Measurements from ENCODE around the gene EIF4ENIF1.
"Not testable (repeated sequence)": the region's sequence is repeated elsewhere in the genome, so short reads cannot be mapped to it uniquely, and the experiment has no call there.

Gene EIF4ENIF1

GRCh38 chr22:31440681-31441080 lies 49.0 kb downstream of the EIF4ENIF1 start:
- no peak for DNase-seq

GRCh38 chr22:31439808-31440207 lies 49.8 kb downstream of the EIF4ENIF1 start:
- DNase-seq: no peak

DNA sequence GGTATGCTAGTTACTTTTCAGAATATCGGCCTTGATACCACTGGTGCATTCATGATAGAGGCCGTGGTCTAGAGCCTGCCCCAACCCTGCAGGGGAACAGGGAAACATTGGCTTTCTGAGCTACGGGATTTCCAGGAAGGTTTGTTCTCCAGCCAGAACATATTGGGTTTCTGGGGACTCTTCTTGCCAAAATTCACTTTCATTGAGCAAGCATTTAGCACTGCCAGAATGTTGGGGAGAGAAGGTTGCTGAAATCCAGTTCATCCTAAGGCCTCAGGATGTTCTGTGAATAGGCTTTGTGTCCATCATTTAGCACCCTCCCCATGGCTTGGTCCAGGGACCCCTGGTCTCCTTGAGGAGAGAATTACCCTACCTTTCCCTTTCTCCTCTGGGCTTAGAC lies 53.5 kb downstream of the EIF4ENIF1 start:
- DNase-seq: no peak

DNA sequence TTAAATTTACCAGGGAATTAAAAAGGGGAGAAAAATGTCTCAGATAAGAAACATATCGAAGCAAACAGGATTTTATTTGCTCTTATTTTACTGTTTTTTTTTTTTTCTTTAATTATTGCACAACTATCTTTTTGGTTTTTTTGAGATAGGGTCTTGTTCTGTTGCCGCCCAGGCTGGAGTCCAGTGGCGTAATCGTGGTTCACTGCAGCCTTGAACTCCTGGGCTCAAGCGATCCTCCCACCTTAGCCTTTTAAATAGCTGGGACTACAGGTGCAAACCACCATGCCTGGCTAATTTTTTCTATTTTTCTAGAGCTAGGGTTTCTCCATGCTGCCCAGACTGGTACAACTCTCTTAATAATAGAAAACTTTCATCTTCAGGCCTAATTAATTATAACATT lies 57.7 kb downstream of the EIF4ENIF1 start:
- no peak for DNase-seq

DNA sequence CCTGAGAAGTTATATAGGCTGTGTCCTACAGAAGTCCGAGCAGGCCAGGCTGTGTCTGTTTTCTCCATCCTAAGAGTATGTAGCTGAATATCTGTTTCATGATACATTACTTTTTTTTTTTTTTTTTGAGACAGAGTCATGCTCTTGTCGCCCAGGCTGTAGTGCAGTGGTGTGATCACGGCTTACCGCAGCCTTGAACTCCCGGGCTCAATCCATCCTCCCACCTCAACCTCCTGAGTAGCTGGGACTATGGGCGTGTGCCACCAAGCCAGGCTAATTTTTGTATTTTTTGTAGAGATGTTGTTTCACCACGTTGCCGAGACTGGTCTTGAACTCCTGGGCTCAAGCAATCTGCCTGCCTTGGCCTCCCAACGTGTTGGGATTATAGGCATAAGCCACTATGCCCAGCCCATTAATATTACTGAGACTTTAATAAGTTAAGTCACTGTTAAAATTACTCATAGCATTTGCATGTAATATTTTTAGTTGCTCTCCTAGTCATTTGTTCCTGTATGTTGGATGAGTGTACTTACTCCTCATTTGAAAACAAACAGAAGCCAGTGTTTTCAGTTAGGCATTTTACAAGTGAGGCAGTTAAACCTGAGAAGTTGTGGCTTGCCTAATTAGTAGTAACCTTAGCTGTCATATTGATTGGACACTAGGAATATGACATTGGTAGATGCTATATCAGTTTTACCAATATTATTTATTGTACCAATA lies 64.2 kb downstream of the EIF4ENIF1 start:
- DNase-seq: no peak

GRCh38 chr22:31402350-31402749 lies 87.3 kb downstream of the EIF4ENIF1 start:
- not testable (repeated sequence) for DNase-seq

GRCh38 chr22:31400023-31400397 lies 89.6 kb downstream of the EIF4ENIF1 start:
- DNase-seq: no peak

DNA sequence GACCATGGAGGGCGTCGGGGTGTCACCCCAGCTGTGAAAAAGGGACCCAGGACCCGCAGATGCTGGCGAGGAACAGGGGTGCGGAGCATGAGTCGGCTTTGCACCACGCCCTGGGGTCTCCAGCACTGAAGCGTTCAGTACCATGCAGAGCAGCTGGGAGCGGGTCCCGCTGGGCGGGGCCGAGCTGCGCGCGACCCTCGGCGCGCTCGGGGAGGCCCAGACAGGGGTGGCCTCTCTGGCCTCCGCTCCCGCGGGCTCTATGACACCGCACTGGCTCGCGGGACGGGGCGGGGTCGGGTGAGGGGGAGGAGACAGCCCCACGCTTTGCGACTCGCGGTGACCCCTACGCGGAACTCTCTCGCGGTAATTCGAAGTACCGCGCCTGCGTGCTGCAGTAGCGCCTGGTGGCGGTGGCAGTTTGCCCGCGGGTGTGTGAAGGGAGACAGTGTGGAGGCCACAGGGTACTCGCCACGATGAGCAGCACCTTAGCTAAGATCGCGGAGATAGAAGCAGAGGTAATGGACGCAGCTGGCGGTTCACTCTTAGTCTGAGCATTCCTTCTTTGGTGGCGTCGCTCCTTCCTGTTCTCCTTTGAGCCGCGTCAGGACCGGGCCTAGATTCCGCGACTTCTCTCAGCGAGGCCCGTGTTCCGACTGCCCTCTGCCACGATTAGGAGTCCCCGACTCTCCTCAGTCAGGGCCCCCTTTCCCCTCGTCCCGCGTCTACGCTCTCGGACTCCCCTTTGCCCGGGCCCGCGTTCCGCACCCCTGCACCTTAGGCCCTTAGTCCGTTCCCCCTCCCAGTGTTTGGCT lies 90.2 kb downstream of the EIF4ENIF1 start, which contains the start of gene DRG1:
Gene DRG1 (plus strand): TSS at position 394 of the 812 bp plus-strand sequence. CDS start 80 bp downstream, at position 474.
- peak; percentile 98 for DNase-seq

GRCh38 chr22:31398231-31398630 lies 91.4 kb downstream of the EIF4ENIF1 start:
- DNase-seq: no peak

DNA sequence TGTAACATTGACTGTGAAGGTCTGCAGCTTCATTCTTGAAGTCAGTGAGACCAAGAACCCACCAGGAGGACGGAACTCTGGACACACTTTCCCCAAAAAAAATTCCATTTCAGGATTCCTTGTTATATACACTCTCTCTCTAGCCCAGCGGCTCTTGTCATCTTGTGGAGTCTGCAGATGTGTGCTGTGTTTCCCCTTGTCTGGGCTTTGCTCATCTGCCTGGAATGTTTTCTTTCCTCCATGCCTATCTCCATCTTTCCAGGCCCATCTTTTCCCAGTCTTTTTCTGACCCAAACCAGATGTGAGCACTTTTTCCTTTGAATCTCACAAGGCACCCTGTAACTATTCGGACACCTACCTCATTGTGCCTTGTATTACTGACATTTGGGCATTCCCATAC lies 95.3 kb downstream of the EIF4ENIF1 start:
- no peak for DNase-seq

- DNase-seq: no peak
These were observed 95.7 kb downstream of the EIF4ENIF1 start for GRCh38 chr22:31393893-31394292.
